ENCODE data around the gene SLBP.

The SLBP gene

GRCh38 chr4:1661695-1662094 is 50.4 kb downstream of the SLBP start:
- 96% methylated on average over 14 of the region's 14 CpGs for WGBS (ENCODE audit: insufficient coverage)
- Histone ChIP-seq H3K9me3 (ENCODE audit: control extremely low read depth in 1 of 5, control insufficient read depth in 4 of 5, insufficient read depth in 2 of 5, low read depth in 1 of 5, low read length in 4 of 5) (no peaks in the 10 kb centered on the region), H3K36me3 (ENCODE audit: control insufficient read depth in 4 of 4, insufficient read depth in 4 of 4, low read length in 3 of 4) (peaks cover 0 to 4% (median 1%) of the 10 kb centered on the region in 4 experiments), H3K27me3 (replicated peaks in 2 of 5; ENCODE audit: control insufficient read depth in 4 of 5, insufficient read depth in 5 of 5, low read length in 4 of 5) (no peaks in the 10 kb centered on the region), H3K27ac (ENCODE audit: insufficient read depth in 1 of 2, low read depth in 1 of 2, low read length in 2 of 2, poor library complexity in 1 of 2, severe bottlenecking in 2 of 2) (no peak overlapping the region), H3K4me3 (ENCODE audit: control insufficient read depth in 1 of 7, extremely low read depth in 1 of 7, insufficient read depth in 4 of 7, low read depth in 2 of 7, low read length in 6 of 7) (no peak overlapping the region), H3K4me1 (ENCODE audit: control extremely low read depth in 1 of 4, control insufficient read depth in 4 of 4, insufficient read depth in 4 of 4, low read length in 3 of 4) (no peaks in the 10 kb centered on the region)
- ChIA-PET CTCF (interaction anchor here (1.0 kb wide), 1 partner anchor 32 kb away, joined by 3 read pairs; no protein-coding TSS in a partner anchor), POLR2A (no interaction called here)
- DNase-seq, result no peak

- WGBS (ENCODE audit: insufficient coverage), result 94% methylated on average over 15 of the region's 25 CpGs
- H3K9me3 ChIP-seq (ENCODE audit: control extremely low read depth in 1 of 5, control insufficient read depth in 4 of 5, insufficient read depth in 2 of 5, low read depth in 1 of 5, low read length in 4 of 5), result no peaks in the 10 kb centered on the region
- H3K4me1 ChIP-seq (ENCODE audit: control extremely low read depth in 1 of 4, control insufficient read depth in 4 of 4, insufficient read depth in 4 of 4, low read length in 3 of 4), result no peaks in the 10 kb centered on the region
- no peak overlapping the region for H3K4me3 ChIP-seq (ENCODE audit: control insufficient read depth in 1 of 7, extremely low read depth in 1 of 7, insufficient read depth in 4 of 7, low read depth in 2 of 7, low read length in 6 of 7)
- no peaks in the 10 kb centered on the region for H3K27me3 ChIP-seq (replicated peaks in 2 of 5; ENCODE audit: control insufficient read depth in 4 of 5, insufficient read depth in 5 of 5, low read length in 4 of 5)
- ChIA-PET CTCF (interaction anchor here (0.9 kb wide), 1 partner anchor 32 kb away, joined by 3 read pairs; no protein-coding TSS in a partner anchor), POLR2A (no interaction called here)
- no peak for DNase-seq
- H3K27ac ChIP-seq (ENCODE audit: insufficient read depth in 1 of 2, low read depth in 1 of 2, low read length in 2 of 2, poor library complexity in 1 of 2, severe bottlenecking in 2 of 2), result no peak overlapping the region
- peaks cover 0 to 4% (median 1%) of the 10 kb centered on the region in 4 experiments for H3K36me3 ChIP-seq (ENCODE audit: control insufficient read depth in 4 of 4, insufficient read depth in 4 of 4, low read length in 3 of 4)
Observed at GRCh38 chr4:1660948-1661677, 51.0 kb downstream of the SLBP start.

GRCh38 chr4:1659104-1660043 is 52.7 kb downstream of the SLBP start:
- POLR2A ChIA-PET, result no interaction called here

GRCh38 chr4:1658581-1658980 is 53.5 kb downstream of the SLBP start:
- CTCF ChIA-PET, result interaction anchor here (0.8 to 1.2 kb wide), 2 partner anchors 68 to 306 kb away, joined by 3 read pairs; no protein-coding TSS in a partner anchor
- POLR2A ChIA-PET, result no interaction called here

More at GRCh38 chr4:1659104-1660043, 52.7 kb downstream of the SLBP start:
- WGBS (ENCODE audit: insufficient coverage), result 96% methylated on average over 37 of the region's 39 CpGs
- CTCF ChIA-PET, result interaction anchor here (1.2 kb wide), 1 partner anchor 307 kb away, joined by 3 read pairs; no protein-coding TSS in a partner anchor
- Histone ChIP-seq H3K4me1 (ENCODE audit: control extremely low read depth in 1 of 4, control insufficient read depth in 4 of 4, insufficient read depth in 4 of 4, low read length in 3 of 4) (no peaks in the 10 kb centered on the region), H3K27me3 (replicated peaks in 2 of 5; ENCODE audit: control insufficient read depth in 4 of 5, insufficient read depth in 5 of 5, low read length in 4 of 5) (no peaks in the 10 kb centered on the region), H3K27ac (ENCODE audit: insufficient read depth in 1 of 2, low read depth in 1 of 2, low read length in 2 of 2, poor library complexity in 1 of 2, severe bottlenecking in 2 of 2) (no peak overlapping the region), H3K9me3 (ENCODE audit: control extremely low read depth in 1 of 5, control insufficient read depth in 4 of 5, insufficient read depth in 2 of 5, low read depth in 1 of 5, low read length in 4 of 5) (no peaks in the 10 kb centered on the region), H3K4me3 (ENCODE audit: control insufficient read depth in 1 of 7, extremely low read depth in 1 of 7, insufficient read depth in 4 of 7, low read depth in 2 of 7, low read length in 6 of 7) (no peak overlapping the region), H3K36me3 (ENCODE audit: control insufficient read depth in 4 of 4, insufficient read depth in 4 of 4, low read length in 3 of 4) (peaks cover 0 to 4% (median 1%) of the 10 kb centered on the region in 4 experiments)
- DNase-seq, result no peak

GRCh38 chr4:1658146-1658545 is 54.0 kb downstream of the SLBP start:
- peaks cover 0 to 4% (median 1%) of the 10 kb centered on the region in 4 experiments for H3K36me3 ChIP-seq (ENCODE audit: control insufficient read depth in 4 of 4, insufficient read depth in 4 of 4, low read length in 3 of 4)
- no peaks in the 10 kb centered on the region for H3K9me3 ChIP-seq (ENCODE audit: control extremely low read depth in 1 of 5, control insufficient read depth in 4 of 5, insufficient read depth in 2 of 5, low read depth in 1 of 5, low read length in 4 of 5)
- POLR2A ChIA-PET, result no interaction called here
- no peak for DNase-seq
- H3K27ac ChIP-seq (ENCODE audit: insufficient read depth in 1 of 2, low read depth in 1 of 2, low read length in 2 of 2, poor library complexity in 1 of 2, severe bottlenecking in 2 of 2), result no peak overlapping the region
- no peaks in the 10 kb centered on the region for H3K27me3 ChIP-seq (replicated peaks in 2 of 5; ENCODE audit: control insufficient read depth in 4 of 5, insufficient read depth in 5 of 5, low read length in 4 of 5)
- CTCF ChIA-PET, result interaction anchor here (0.8 to 1.2 kb wide), 2 partner anchors 68 to 305 kb away, joined by 3 read pairs; no protein-coding TSS in a partner anchor
- no peak overlapping the region for H3K4me3 ChIP-seq (ENCODE audit: control insufficient read depth in 1 of 7, extremely low read depth in 1 of 7, insufficient read depth in 4 of 7, low read depth in 2 of 7, low read length in 6 of 7)
- 96% methylated on average over 11 of the region's 12 CpGs for WGBS (ENCODE audit: insufficient coverage)
- H3K4me1 ChIP-seq (ENCODE audit: control extremely low read depth in 1 of 4, control insufficient read depth in 4 of 4, insufficient read depth in 4 of 4, low read length in 3 of 4), result no peaks in the 10 kb centered on the region

More at GRCh38 chr4:1658581-1658980, 53.5 kb downstream of the SLBP start:
- H3K27ac ChIP-seq (ENCODE audit: insufficient read depth in 1 of 2, low read depth in 1 of 2, low read length in 2 of 2, poor library complexity in 1 of 2, severe bottlenecking in 2 of 2), result no peak overlapping the region
- WGBS (ENCODE audit: insufficient coverage), result 99% methylated on average over 10 of the region's 12 CpGs
- H3K4me3 ChIP-seq (ENCODE audit: control insufficient read depth in 1 of 7, extremely low read depth in 1 of 7, insufficient read depth in 4 of 7, low read depth in 2 of 7, low read length in 6 of 7), result no peak overlapping the region
- no peaks in the 10 kb centered on the region for H3K4me1 ChIP-seq (ENCODE audit: control extremely low read depth in 1 of 4, control insufficient read depth in 4 of 4, insufficient read depth in 4 of 4, low read length in 3 of 4)
- no peaks in the 10 kb centered on the region for H3K27me3 ChIP-seq (replicated peaks in 2 of 5; ENCODE audit: control insufficient read depth in 4 of 5, insufficient read depth in 5 of 5, low read length in 4 of 5)
- H3K36me3 ChIP-seq (ENCODE audit: control insufficient read depth in 4 of 4, insufficient read depth in 4 of 4, low read length in 3 of 4), result peaks cover 0 to 4% (median 1%) of the 10 kb centered on the region in 4 experiments
- no peaks in the 10 kb centered on the region for H3K9me3 ChIP-seq (ENCODE audit: control extremely low read depth in 1 of 5, control insufficient read depth in 4 of 5, insufficient read depth in 2 of 5, low read depth in 1 of 5, low read length in 4 of 5)
- no peak for DNase-seq

- ChIA-PET POLR2A (no interaction called here), CTCF (no interaction called here)
- no peak for DNase-seq
- Histone ChIP-seq H3K4me3 (ENCODE audit: control insufficient read depth in 1 of 7, extremely low read depth in 1 of 7, insufficient read depth in 4 of 7, low read depth in 2 of 7, low read length in 6 of 7) (no peak overlapping the region), H3K27ac (ENCODE audit: insufficient read depth in 1 of 2, low read depth in 1 of 2, low read length in 2 of 2, poor library complexity in 1 of 2, severe bottlenecking in 2 of 2) (no peak overlapping the region), H3K4me1 (ENCODE audit: control extremely low read depth in 1 of 4, control insufficient read depth in 4 of 4, insufficient read depth in 4 of 4, low read length in 3 of 4) (no peaks in the 10 kb centered on the region), H3K27me3 (replicated peaks in 2 of 5; ENCODE audit: control insufficient read depth in 4 of 5, insufficient read depth in 5 of 5, low read length in 4 of 5) (no peaks in the 10 kb centered on the region), H3K9me3 (ENCODE audit: control extremely low read depth in 1 of 5, control insufficient read depth in 4 of 5, insufficient read depth in 2 of 5, low read depth in 1 of 5, low read length in 4 of 5) (no peaks in the 10 kb centered on the region), H3K36me3 (ENCODE audit: control insufficient read depth in 4 of 4, insufficient read depth in 4 of 4, low read length in 3 of 4) (peaks cover 0 to 4% (median 1%) of the 10 kb centered on the region in 4 experiments)
- WGBS (ENCODE audit: insufficient coverage), result 97% methylated on average over 18 of the region's 19 CpGs
Observed at GRCh38 chr4:1656986-1657385, 55.1 kb downstream of the SLBP start.

All from common myeloid progenitor, CD34-positive (primary cell).